ENCODE results near the gene COG6. TPM values are rescaled to one million over a fixed set of nuclear protein-coding genes. Genes with fewer than 3 reads are reported as not detected.

COG6 gene
- total and polyA plus RNA-seq, 2 of the 8 experiments (the other 6 are each of a cell fraction or from before 2014, with no cell fraction given), result 8.8 to 22.3 TPM

- no peak for TF ChIP-seq CHD7 (IDR thresholded peaks at IDR 0.05; ENCODE audit: insufficient replicate concordance, low read length)
- no peak for TF ChIP-seq CBX5 (IDR thresholded peaks at IDR 0.05; ENCODE audit: low read depth, low read length)
- no peak for TF ChIP-seq RNF2 (IDR thresholded peaks at IDR 0.05; ENCODE audit: borderline replicate concordance, low read depth, low read length, missing control alignments, poor library complexity, severe bottlenecking)
- TF ChIP-seq SP2 (IDR thresholded peaks at IDR 0.05; ENCODE audit: low read length), result no peak
- no peak for TF ChIP-seq CBX8 (IDR thresholded peaks at IDR 0.05; ENCODE audit: borderline replicate concordance, low read depth, low read length)
- TF ChIP-seq SP1 (IDR thresholded peaks at IDR 0.05; ENCODE audit: low read depth, low read length), result no peak
- no peak for TF ChIP-seq POLR2A (IDR thresholded peaks at IDR 0.05; ENCODE audit: control extremely low read depth in 1 of 2, low read depth in 2 of 2, low read length in 2 of 2)
These were observed 118.4 kb downstream of the COG6 start (continued) for GRCh38 chr13:39773833-39774232.
